PC-9 (cell line): ENCODE measurements around the gene USH1C. TPM values are rescaled to one million over a fixed set of nuclear protein-coding genes. Genes with fewer than 3 reads are reported as not detected.

Experiments used
- BruUV-seq: library from RNA; stranded (reverse); fragments of 400-500 nt; replicated peaks from 2 replicates; lab custom pipeline; 2021; lab: Mats Ljungman, UMichigan
- CTCF ChIA-PET: fragments of 300-600 bp; sonication (Branson Sonifier 250); formaldehyde crosslinking; loops from one replicate; lab custom pipeline; 2022; ENCODE audit warnings: antibody characterized with exemption; lab: Charles Lee
- POLR2A ChIA-PET: fragments of 300-600 bp; sonication (Branson Sonifier 250); formaldehyde crosslinking; loops from one replicate; lab custom pipeline; 2022; ENCODE audit warnings: antibody characterized with exemption; ENCODE audit not compliant: unreplicated experiment; lab: Charles Lee
- DNase-seq, 2 experiments: peaks; one replicate each; pipeline versions ENCODE4 v3.0.0 to v3.0.0-alpha.2; 2015 to 2022; ENCODE audit warnings: mixed read lengths in 1 of 2
- H2AFZ ChIP-seq: fragments of 200-600 bp; sonication (generic); 2 replicates; pipeline ENCODE4 v1.8.1; 2017; ENCODE audit warnings: antibody characterized with exemption
- H3F3A ChIP-seq: fragments of 200-600 bp; sonication (generic); 2 replicates; pipeline ENCODE4 v1.8.1; 2017; ENCODE audit warnings: antibody characterized with exemption, mild to moderate bottlenecking, low read depth; ENCODE audit not compliant: insufficient read depth
- H3K27ac ChIP-seq: fragments of 200-600 bp; sonication (generic); 2 replicates; pipeline ENCODE4 v1.6.1; 2016; ENCODE audit warnings: mixed run types
- H3K27me3 ChIP-seq: fragments of 200-600 bp; sonication (generic); 2 replicates; pipeline ENCODE4 v1.6.1; 2016; ENCODE audit warnings: low read depth, mixed run types; ENCODE audit not compliant: insufficient read depth
- H3K36me3 ChIP-seq: fragments of 200-600 bp; sonication (generic); 2 replicates; pipeline ENCODE4 v1.6.1; 2016; ENCODE audit warnings: low read depth, mixed run types
- H3K4me1 ChIP-seq: fragments of 200-600 bp; sonication (generic); replicated peaks from 2 replicates; pipeline ENCODE4 v1.6.1; 2016; ENCODE audit warnings: mixed run types; ENCODE audit not compliant: insufficient read depth
- H3K4me2 ChIP-seq: fragments of 200-600 bp; sonication (generic); 2 replicates; pipeline ENCODE4 v1.6.1; 2017; ENCODE audit warnings: mixed run types
- H3K4me3 ChIP-seq: fragments of 200-600 bp; sonication (generic); 2 replicates; pipeline ENCODE4 v1.6.1; 2016; ENCODE audit warnings: mixed run types
- H3K79me2 ChIP-seq: fragments of 200-600 bp; sonication (generic); 2 replicates; pipeline ENCODE4 v1.6.1; 2017; ENCODE audit warnings: low read depth, mixed run types
- H3K9me2 ChIP-seq: fragments of 200-600 bp; sonication (generic); 2 replicates; pipeline ENCODE4 v1.8.1; 2017; ENCODE audit warnings: mild to moderate bottlenecking; ENCODE audit not compliant: insufficient read depth
- H3K9me3 ChIP-seq: fragments of 200-600 bp; sonication (generic); 2 replicates; pipeline ENCODE4 v1.8.1; 2016; ENCODE audit warnings: low read depth; ENCODE audit not compliant: insufficient read depth
- H4K20me1 ChIP-seq: fragments of 200-600 bp; sonication (generic); 2 replicates; pipeline ENCODE4 v1.8.1; 2017; ENCODE audit not compliant: insufficient read depth
- EZH2 ChIP-seq: fragments of 200-600 bp; sonication (generic); IDR thresholded peaks from 2 replicates; pipeline ENCODE4 v1.8.0; 2017; ENCODE audit warnings: antibody characterized with exemption, low read depth
- intact Hi-C: fragments of 100-400 bp; cut with micrococcal nuclease; formaldehyde crosslinking; loops from one replicate; pipeline ENCODE4 v1.10.0; 2022; ENCODE audit not compliant: unreplicated experiment
- total RNA-seq: library from RNA; stranded (reverse); gene quantifications from 2 replicates; pipeline ENCODE4 v1.2.3, GENCODE V29; 2021
- TF ChIP-seq, protein P1 (sequence below): fragments of 200-600 bp; sonication (generic); conservative IDR thresholded peaks from 2 replicates; pipeline ENCODE4 v1.6.1; 2017; ENCODE audit warnings: mixed run types, antibody characterized with exemption, mild to moderate bottlenecking, moderate library complexity

Gene USH1C
- total RNA-seq, 1 experiment from 2014 or later: not detected

DNA sequence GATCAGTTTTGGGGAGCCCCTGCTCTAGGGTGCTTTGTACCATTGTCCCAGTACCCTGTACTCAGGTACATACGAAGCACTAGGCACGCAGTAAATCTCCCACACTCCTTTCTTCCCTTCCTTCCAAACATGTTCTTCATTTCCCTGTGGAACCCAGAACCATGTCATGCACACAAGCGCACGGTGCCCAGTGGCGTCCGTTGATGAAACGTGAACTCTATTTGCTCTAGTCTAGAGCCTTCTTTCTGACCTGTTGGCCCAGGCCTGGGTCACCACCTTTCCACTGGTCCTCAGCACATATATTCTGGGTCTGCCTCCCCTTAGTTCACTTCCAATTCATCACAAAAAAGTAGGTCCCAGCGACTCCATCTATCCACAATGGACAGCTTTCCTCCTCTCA is 7.0 kb downstream of the USH1C start:
- H3K4me2 ChIP-seq: no peak overlapping the region
- BruUV-seq: no TSS peak
- ChIA-PET POLR2A (no interaction called here), CTCF (no interaction called here)
- H3K4me1 ChIP-seq: no peaks in the 10 kb centered on the region
- no peaks in the 10 kb centered on the region for H3K79me2 ChIP-seq
- no peaks in the 10 kb centered on the region for H3K9me2 ChIP-seq
- H3K4me3 ChIP-seq: no peak overlapping the region
- no peaks in the 10 kb centered on the region for H3K9me3 ChIP-seq
- intact Hi-C loops: no loop called here
- no peaks in the 10 kb centered on the region for H3F3A ChIP-seq
- no peaks in the 10 kb centered on the region for H3K36me3 ChIP-seq
- no peak overlapping the region for H3K27ac ChIP-seq
- DNase-seq: no peak
- H2AFZ ChIP-seq: no peak overlapping the region
- no peak for TF ChIP-seq EZH2
- TF ChIP-seq, protein P1, sequence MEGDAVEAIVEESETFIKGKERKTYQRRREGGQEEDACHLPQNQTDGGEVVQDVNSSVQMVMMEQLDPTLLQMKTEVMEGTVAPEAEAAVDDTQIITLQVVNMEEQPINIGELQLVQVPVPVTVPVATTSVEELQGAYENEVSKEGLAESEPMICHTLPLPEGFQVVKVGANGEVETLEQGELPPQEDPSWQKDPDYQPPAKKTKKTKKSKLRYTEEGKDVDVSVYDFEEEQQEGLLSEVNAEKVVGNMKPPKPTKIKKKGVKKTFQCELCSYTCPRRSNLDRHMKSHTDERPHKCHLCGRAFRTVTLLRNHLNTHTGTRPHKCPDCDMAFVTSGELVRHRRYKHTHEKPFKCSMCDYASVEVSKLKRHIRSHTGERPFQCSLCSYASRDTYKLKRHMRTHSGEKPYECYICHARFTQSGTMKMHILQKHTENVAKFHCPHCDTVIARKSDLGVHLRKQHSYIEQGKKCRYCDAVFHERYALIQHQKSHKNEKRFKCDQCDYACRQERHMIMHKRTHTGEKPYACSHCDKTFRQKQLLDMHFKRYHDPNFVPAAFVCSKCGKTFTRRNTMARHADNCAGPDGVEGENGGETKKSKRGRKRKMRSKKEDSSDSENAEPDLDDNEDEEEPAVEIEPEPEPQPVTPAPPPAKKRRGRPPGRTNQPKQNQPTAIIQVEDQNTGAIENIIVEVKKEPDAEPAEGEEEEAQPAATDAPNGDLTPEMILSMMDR: no peak
- H3K27me3 ChIP-seq: peaks cover 61% of the 10 kb centered on the region
- no peaks in the 10 kb centered on the region for H4K20me1 ChIP-seq

DNA sequence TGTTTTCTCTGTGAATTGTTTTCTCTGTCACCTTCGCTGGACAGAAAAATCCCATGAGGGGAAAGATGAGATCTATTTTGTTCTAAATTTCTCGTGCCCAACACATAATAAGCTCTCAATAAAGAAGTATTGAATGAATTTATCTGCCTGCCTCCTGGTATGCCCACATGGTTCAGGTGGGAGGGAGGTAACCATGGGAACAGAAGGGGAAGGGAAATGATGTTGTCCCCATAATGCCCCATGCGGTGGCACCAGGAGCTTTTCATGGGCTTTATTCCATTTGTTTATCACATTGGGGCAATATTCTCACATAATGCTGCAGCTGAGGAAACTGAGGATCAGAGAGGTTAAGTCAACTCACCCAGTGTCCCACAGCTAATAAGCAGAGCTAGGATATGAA is 8.7 kb downstream of the USH1C start:
- TF ChIP-seq EZH2: no peak
- TF ChIP-seq, protein P1: no peak
- no peaks in the 10 kb centered on the region for H3K79me2 ChIP-seq
- DNase-seq: no peak
- POLR2A ChIA-PET: no interaction called here
- no peaks in the 10 kb centered on the region for H3F3A ChIP-seq
- no TSS peak for BruUV-seq
- H3K4me3 ChIP-seq: no peak overlapping the region
- no peak overlapping the region for H3K27ac ChIP-seq
- intact Hi-C loops: no loop called here
- H3K4me2 ChIP-seq: no peak overlapping the region
- no peaks in the 10 kb centered on the region for H3K9me3 ChIP-seq
- no peaks in the 10 kb centered on the region for H3K36me3 ChIP-seq
- H4K20me1 ChIP-seq: no peaks in the 10 kb centered on the region
- CTCF ChIA-PET: interaction anchor here (0.5 kb wide), 1 partner anchor 237 kb away, joined by 3 read pairs; no protein-coding TSS in a partner anchor
- H2AFZ ChIP-seq: no peak overlapping the region
- H3K27me3 ChIP-seq: peaks cover 58% of the 10 kb centered on the region
- H3K4me1 ChIP-seq: no peaks in the 10 kb centered on the region
- H3K9me2 ChIP-seq: no peaks in the 10 kb centered on the region

DNA sequence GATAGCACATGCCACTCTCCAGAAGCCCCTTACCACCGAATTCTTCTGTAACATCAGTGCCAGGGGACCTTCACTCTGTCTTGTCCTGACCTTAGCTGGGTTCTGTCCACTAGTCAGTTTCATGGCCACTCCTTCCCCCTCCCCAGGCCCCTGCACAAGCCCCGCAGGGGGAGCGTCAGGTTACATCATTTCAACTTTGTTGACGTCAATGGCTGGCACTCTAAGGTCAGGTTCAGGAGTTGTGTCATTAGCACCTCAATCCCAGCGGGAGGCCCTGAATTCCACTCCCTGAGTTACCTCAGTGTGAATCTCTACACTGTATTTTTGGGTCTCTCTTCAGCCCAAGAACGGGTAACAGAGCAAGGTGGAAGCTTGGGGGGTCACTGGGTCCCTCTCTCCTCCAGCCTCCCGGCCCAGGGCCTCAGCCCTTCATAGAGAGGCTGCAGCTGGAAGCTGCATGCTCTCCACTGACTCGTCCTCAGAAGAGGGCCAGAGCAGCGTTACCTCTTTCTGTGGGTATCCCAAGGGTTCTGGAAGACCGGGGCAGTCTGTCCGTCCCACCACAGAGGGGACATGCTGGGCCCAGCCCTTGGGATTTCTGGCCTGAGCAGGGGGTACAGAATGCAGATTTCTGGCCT is 10.3 kb downstream of the USH1C start:
- POLR2A ChIA-PET: no interaction called here
- BruUV-seq: no TSS peak
- Histone ChIP-seq H3K27me3 (peaks cover 68% of the 10 kb centered on the region), H3K36me3 (no peaks in the 10 kb centered on the region), H3K4me1 (no peaks in the 10 kb centered on the region), H3K4me3 (no peak overlapping the region), H3K9me2 (no peaks in the 10 kb centered on the region), H3K79me2 (no peaks in the 10 kb centered on the region), H3F3A (no peaks in the 10 kb centered on the region), H3K27ac (no peak overlapping the region), H3K4me2 (no peak overlapping the region), H3K9me3 (no peaks in the 10 kb centered on the region), H4K20me1 (no peaks in the 10 kb centered on the region), H2AFZ (no peak overlapping the region)
- no peak for DNase-seq
- CTCF ChIA-PET: no interaction called here
- TF ChIP-seq, protein P1: no peak
- no peak for TF ChIP-seq EZH2
- intact Hi-C loops: no loop called here
